Measurements from ENCODE around the gene ALPK1.
"Not testable (repeated sequence)": the region's sequence is repeated elsewhere in the genome, so short reads cannot be mapped to it uniquely, and the experiment has no call there.

ALPK1 gene

DNA sequence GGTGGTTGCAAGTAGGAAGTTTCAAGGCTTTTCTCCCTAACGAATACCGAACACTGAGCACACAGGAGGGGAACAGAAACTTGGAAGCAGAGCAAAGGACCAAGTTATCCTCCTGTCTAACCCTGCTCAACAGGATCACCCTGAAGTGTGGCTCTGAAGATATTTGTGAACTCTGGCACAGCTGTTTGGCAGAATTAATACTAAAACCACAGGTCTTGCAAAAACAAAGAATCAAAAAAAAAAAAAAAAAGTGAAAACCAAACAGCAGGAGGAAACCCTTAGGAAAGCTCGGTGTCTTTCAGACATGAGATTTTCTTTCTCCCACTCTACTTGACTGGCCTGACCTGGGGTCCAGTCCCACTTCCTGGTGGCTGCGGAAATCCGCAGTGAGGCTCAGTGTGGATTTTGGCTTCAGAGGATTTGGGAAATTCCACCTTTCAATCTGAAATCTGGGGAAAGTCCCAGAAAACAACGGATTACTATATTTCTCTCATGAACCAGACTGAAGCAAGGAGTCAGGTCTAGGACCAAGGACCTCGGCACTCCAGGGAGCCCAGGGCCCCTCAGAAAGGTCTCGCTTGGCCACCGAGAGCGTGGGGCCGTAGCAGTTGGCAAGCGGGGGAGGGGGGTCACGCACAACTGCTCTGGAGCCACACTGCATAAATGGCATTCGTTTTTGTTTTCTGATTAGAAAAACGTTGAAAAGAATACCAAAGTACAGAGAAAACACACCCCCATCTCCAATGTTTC is 12.3 kb upstream of the ALPK1 start:
- no peak for DNase-seq (ENCODE audit: low read depth)

DNA sequence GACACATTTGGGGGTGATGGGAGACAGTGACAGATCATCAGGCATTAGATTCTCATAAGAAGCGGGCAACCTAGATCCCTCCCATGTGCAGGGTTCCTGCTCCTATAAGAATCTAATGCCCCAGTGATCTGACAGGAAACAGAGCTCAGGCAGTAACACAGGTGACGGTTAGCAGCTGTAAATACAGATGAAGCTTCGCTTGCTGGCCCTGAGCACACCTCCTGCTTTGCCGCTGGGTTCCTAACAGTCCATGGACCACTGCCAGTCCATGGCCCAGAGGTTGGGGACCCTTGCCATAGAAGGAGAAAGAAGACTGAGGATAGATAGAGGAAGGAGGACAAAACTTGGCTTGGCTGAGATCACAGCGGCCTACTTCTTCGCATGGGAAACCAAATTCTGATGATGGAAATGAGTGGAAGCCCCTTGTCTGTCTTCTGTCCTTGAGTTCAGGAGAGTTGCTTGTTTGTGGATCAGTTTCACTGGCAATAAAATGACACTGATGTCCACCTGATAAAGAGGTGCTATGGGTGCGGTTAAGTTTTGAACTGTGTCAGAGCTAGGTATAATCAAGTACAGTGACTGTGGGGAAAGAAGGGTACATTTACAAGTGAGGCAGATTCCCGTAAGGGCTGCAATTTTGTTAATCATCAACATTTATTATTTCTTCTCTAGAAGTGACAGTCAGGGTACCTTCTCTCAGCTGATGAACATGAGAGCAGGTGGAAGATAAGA is 9.7 kb upstream of the ALPK1 start:
- no peak for DNase-seq (ENCODE audit: low read depth)

DNA sequence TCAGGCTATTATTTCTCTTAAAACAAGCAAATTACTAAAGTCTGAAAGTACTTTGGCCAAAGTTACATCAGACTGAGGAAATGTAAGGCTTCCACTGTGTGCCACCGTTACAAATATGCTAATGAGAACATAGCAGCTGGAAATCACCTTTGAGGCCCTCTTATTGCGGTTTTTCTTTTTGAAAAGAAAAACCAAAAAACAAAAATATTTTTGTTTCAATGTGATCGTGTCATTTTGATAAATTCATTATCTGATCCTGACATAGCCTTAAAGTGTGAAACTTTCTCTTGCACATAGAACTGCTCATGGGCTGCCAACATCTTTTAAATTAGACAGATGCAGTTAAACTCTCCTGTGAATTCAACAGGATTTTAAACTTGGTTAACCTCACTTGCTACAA is 8.7 kb upstream of the ALPK1 start:
- no peak for DNase-seq (ENCODE audit: low read depth)

DNA sequence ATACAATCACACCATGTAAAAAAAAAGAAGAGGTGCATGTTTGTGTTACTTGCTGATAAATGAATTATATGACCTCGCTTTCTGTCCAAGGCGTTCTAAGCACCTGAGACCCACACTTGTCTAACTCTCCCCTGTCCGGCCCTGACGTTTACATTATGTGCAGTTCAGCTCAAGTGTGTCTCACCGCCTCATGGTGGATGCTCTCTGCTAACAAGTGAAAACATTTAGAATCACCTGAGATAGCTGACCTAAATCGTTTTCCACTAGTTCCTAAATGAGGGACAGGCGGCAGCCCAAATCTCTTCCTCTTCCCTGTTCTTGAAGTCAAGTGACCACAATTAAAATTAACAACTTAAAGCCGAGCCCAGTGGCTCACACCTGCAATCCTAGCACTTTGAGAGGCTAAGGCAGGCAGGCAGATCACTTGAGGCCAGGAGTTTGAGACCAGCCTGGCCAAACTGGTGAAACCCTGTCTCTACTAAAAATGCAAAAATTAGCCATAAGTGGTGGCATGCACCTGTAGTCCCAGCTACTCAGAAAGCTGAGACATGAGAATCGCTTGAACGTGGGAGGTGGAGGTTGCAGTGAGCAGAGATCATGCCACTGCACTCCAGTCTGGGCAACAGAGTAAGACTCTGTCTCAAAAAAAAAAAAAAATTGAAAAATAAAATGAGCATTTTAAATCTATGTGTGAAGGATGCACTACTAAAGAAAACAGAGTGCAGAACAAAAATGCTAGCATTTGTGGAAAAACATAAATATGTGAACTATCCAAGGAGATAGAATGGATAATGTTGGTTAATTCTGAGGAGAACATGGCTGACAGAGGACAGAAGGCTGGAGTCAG is 7.5 kb upstream of the ALPK1 start:
- DNase-seq (ENCODE audit: low read depth), result no peak

DNA sequence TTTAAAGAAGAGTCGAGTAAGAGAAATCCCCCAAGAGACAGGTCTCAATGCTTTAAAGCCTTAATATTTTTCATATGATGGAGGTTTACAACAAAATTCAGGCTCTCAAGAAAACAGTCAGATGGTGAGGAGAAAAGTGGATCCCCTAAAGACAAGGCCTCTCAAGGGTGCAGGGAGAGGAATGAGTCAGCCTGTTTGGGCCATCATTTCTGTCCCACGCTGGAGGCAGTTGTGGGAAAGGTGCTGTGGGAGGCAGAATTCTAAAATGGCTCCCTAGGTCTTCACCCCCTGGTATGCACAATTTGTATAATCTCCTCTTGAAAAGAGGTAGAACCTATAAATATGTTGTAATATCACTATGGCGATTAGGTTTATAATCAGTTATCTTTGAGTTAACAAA is 6.8 kb upstream of the ALPK1 start:
- no peak for DNase-seq (ENCODE audit: low read depth)

DNA sequence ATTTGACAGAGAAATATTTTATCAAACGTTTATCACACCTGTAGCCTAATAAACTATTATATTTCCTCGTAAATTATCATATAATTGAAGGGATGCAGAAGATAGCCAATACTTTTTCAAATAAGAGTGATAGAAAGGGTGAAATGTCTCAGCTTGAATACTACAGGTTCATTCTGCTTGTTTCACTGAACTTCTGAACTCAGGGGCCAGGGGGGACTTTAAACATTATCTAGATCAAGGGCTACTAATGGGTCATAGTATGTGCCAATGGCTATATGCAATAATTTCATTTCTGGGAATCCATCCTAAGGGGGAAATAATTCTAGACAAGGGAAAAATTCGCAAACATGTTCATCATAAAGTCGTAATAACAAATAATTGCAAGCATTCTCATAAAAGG is 2.6 kb downstream of the ALPK1 start:
- no peak for DNase-seq (ENCODE audit: low read depth)

DNA sequence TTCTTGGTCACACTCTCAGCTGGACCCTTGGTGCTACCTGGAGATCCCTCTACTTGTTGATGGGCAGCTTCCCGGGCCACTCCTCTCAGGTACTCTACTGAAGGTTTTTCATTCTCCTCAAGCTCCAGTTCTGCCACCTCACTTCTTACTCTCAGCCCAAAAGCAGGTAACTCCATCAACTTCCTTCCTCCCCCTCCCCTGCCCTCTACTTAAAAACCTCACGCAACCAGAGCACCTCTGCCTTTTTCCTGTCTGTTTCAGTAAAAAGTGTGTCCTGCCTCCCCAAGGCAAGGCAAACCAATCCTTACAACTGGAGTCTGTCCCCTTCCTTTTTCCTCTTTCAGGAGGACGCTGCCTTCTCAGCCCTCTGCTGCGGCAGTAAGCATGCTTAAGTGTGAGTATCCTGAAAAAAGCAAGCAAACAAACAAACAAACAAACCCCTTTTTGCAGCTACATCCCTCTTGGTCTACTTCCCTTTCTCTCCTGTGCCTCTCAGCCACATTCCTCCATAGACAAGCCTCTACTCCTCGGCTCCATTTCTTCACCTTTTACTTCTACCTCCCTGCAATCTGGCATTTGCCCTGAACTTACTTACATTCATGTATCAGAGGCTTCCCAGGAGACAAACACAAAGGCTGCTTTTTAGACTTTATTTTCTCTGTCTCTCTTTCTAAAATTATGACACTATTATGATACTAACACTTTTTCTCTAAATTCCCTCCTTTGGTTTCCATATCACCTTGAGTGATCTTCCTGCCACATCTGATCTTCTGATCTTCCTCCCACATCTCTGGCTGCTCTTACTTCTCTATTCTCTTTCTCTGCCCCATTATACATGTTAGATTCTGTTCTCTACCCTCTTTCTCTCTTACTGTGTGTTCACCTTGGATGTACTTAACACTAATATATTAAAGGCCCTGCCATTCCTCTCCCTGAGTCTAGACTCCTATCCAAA is 5.4 kb downstream of the ALPK1 start:
- no peak for DNase-seq (ENCODE audit: low read depth)

DNA sequence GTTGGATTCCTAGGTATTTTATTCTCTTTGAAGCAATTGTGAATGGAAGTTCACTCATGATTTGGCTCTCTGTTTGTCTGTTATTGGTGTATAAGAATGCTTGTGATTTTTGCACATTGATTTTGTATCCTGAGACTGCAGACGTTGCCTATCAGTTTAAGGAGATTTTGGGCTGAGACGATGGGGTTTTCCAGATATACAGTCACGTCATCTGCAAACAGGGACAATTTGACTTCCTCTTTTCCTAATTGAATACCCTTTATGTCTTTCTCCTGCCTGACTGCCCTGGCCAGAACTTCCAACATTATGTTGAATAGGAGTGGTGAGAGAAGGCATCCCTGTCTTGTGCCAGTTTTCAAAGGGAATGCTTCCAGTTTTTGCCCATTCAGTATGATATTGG is 8.3 kb downstream of the ALPK1 start:
- not testable (repeated sequence) for DNase-seq (ENCODE audit: low read depth)

DNA sequence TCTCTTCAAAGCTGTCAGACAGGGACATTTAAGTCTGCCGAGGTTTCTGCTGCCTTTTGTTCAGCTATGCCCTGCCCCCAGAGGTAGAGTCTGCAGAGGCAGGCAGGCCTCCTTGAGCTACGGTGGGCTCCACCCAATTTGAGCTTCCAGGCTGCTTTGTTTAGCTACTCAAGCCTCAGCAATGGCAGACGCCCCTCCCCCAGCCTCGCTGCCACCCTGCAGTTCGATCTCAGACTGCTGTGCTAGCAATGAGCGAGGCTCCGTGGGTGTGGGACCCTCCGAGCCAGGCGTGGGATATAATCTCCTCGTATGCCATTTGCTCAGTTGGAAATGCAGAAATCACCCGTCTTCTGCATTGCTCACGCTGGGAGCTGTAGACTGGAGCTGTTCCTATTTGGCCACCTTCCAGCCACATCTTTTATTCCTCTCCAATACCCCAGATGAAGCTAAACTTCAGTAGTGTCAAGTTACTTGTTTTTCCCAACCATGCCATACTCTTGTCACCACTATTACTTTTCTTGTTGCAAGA is 12.2 kb downstream of the ALPK1 start:
- DNase-seq (ENCODE audit: low read depth), result peak; percentile 29

DNA sequence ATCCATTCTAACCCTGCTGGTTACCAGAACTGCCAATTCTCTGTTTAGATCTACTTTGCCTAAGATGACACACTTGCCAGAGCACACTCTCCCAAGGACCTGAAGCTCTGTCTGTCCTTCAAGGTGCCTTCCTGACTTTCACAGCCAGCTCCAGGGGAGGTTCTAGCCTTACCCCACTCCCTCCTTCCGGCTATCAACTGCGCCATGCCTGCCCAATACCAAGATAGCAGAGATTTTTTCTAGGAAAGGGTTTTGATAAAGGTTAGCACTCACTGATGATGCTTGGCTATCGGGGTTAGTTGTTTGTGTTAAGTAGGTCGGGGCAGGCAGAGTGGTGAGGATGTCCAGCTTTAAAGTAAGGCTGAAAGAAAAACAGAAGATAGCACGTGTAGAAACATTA is 14.3 kb downstream of the ALPK1 start:
- DNase-seq (ENCODE audit: low read depth), result no peak

DNA sequence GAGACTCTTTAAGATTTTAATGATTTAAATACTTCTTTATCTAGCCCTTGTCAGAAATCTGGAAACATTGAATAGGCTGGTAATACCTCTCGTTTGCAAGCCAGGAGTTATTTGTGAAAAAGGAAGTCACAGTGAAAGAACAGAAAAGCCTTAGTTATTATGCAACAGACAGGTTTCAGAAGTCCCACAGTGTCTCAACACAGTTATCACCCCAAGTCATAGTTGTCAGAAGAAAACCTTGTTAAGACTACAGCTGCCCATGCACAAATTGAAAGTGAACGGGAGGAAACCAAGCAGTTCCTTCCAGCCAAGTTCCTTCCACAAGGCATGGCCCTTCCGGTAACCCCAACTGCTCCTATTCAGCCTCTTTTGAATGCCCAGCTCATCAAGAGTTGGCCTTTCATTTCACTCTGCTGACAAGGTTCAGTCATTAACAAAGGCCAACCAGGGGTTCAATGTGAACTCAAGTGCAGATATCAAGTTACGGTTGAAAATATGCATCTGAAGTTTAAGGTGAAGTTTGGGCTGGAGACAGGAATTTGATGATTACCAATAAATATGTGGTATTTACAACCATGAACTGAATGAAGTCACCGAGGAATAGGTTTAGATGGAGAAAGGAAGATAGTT is 15.6 kb downstream of the ALPK1 start:
- no peak for DNase-seq (ENCODE audit: low read depth)

DNA sequence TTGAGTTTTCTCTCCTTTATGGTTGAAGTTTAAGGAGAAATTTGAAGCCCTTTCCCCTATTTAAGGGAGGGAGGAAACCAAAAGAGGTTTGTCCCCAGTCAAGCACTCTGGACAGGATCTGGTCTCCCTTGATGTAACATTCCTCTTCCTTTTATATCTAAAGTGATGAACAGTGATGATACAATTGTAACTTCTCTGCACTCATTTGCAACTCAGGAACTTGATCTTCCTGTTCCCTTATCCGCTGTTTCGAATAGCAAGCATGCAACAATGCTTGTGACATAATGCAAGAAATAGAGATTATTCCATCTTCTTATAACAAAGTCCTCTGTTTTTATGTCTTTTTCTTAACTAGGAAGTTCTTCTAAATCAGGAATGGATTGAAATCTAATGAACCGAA is 18.3 kb downstream of the ALPK1 start:
- DNase-seq (ENCODE audit: low read depth), result no peak

DNA sequence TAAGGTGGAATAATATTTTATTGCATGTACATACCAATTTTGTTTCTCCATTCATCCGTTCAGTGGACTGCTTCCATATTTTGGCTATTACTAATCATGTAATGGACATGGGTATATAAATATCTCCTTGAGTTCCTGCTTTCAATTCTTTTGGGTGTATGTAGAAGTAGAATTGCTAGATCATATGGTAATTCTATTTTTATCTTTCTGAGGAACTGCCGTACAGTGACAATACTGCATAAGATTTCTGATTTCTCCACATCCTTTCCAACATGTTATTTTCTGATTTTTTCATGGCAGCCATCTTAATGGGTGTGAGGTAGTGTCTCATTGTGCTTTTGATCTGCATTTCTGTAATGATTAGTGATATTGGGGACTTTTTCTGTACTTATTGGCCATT is 19.2 kb downstream of the ALPK1 start:
- DNase-seq (ENCODE audit: low read depth), result no peak

DNA sequence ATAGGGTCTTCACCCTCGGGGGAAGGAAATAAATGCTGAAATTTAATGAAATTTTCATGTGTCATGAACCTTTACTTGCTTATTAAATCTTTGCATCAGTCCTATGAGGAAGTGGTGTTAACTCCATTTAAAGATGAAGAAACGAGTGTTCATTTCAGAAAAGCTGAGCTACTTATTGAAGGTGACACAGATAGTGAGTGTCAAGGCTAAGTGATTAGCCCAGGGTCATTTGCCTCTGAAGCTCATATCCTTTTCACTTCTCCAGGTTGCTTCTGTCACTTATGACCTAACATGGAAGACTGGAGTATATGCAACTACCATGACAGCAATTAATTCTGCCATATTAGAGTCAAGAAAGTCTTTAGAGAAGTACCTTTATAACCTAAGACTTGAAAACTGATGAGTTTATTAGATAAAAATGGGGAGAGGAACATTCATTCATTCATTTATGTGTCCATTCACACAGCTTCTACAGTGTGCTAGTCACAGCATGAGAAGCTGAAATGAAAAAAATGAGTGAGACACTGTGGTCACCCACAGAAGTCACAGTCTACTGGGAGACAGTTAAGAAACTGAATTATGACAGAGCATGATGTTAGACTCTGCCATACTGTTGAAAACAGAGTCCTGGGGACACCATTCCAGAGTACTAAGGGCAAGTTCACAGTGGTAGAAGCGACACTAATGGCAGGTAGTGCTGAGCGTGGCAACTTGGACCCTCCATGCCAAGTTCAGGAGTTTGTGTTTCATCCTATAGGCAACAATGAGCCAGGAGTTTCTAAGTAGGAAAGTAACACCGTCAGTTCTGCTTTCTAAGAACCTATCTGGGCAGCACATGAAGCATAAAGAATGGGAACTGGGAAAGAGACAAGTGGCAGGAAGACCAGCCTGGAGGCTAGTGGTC is 21.3 kb downstream of the ALPK1 start:
- no peak for DNase-seq (ENCODE audit: low read depth)

DNA sequence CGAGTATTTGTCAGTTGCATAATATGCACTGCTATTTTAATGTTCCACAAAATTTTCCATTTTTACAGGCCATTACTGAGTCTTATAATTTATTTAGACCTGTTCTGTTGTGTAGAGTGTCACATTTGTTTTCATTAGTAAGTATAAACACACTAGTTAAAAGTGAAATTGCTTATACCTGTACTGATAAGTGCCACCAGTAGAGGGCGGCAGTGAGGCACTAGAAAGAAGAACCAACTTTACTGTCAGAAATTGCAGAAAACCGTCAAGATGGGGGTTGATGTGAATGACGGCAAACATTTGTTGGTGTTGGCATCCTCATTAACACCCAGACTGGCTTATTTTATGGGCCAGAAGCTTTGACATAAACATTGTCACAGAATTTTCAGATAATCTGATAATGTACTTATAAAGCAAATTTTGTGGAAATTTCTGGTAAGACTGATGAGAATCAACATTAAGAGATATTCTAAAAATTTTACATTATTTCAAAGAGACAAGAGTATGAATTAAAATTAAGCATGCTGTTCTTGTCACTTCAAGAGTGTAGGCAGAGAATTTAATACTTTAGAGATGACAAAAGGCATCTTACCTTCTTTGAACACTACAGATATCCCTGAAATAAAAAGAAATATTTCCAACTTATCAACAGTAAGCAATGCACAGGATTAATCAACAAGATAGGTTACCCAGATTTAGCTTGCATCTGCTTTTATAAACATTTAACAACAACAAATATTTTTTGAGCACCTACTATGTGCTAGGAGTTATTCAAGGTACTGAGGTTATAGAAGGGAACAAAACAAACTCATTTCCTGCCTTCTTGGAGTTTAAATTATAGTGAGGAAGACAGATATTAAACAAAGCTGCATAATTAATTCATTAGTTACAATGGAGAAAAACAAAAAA is 24.9 kb downstream of the ALPK1 start:
- peak; percentile 53 for DNase-seq (ENCODE audit: low read depth)

DNA sequence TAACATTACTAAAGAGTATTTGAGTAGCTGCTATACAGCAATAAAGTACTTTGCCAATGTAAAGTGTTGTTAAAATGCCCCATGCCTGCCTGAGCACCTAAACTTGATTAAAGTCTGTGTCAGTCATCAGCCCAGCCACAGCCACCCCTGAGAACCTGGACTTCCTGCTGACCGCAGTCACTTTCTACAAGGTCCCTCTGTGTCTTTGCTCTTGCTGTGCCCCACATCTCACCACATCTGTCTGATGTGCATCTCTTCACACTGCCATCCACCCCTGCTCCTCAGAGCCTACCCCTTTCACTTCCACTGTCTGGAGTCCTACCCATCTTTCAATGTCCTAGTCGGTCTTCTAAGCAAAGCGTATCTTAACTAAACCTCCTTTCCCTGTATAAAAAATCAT is 25.7 kb downstream of the ALPK1 start:
- DNase-seq (ENCODE audit: low read depth), result no peak

DNA sequence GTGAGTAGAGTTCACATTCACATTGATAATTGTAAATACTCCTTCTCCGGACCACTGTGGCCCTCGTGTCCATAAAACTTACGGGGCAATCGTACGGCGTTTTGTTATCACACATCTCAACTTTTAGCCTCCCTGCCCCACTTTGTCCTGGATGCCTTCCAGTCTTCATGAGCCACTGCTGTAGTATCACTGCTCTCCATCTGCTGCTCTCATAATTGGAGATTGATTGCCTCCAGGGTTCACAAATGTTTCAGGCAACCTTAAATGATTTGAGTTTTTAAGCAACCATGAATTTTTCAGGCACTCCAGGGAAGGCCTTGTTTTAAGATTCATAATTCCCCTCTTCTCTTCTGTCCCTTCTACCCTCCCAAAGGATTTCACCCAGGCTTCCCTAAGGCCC is 28.4 kb downstream of the ALPK1 start:
- DNase-seq (ENCODE audit: low read depth), result no peak

DNA sequence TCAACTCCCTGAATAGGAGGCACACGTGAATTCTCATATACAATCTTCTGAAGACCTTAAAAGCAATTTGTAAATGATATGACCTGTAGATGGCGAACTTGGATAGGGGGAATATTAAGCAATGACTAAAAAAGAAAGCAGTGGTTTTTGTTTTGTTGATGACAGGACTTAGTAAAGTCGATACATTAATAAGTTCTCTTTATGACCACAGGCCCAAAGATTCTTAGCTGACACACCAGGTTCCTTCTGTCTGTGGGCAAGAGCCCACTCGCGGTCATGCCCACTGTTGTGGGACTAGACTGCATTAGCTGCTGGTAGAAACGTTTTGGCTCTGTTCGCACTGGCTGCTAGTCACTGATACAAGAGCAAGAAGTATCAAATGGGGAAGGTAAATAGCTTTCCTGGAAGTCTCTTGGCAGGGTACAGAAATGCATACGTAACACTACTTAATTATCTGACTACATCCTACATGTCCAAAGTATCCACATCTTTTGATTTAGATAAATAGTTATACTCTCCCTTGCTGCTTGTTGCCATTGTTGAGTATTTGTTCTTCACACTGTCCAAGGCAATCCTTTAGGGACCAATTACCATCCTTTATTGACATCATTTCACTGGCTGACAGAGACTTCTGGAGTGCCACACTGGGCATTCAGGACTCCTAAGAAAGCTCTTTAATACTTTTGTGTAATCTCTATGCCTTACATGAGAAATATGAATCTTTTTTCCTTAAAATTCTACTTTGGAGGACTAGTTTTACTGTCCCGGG is 31.0 kb downstream of the ALPK1 start:
- peak; percentile 61 for DNase-seq (ENCODE audit: low read depth)

Data from amniotic epithelial cell (primary cell).